Hepatocyte (in vitro differentiated cells): Measurements from ENCODE around the gene GTF3C2.
"Not testable (repeated sequence)": the region's sequence is repeated elsewhere in the genome, so short reads cannot be mapped to it uniquely, and the experiment has no call there.

Experiments used
- EZH2 ChIP-seq: fragments of 200-600 bp; sonication (generic); IDR thresholded peaks from 2 replicates; pipeline ENCODE4 v1.6.1; 2016; ENCODE audit warnings: antibody characterized with exemption, mild to moderate bottlenecking, borderline replicate concordance
- EZH2phosphoT487 ChIP-seq: fragments of 200-600 bp; sonication (generic); IDR thresholded peaks from one replicate; pipeline ENCODE4 v1.6.1; 2018; ENCODE audit warnings: antibody characterized with exemption, mild to moderate bottlenecking, low read depth, moderate library complexity; ENCODE audit not compliant: unreplicated experiment, severe bottlenecking
- TF ChIP-seq, protein P1 (sequence below): fragments of 200-600 bp; sonication (generic); IDR thresholded peaks from 2 replicates; pipeline ENCODE4 v1.5.1; 2016; ENCODE audit warnings: antibody characterized with exemption, mild to moderate bottlenecking; ENCODE audit not compliant: poor library complexity

DNA sequence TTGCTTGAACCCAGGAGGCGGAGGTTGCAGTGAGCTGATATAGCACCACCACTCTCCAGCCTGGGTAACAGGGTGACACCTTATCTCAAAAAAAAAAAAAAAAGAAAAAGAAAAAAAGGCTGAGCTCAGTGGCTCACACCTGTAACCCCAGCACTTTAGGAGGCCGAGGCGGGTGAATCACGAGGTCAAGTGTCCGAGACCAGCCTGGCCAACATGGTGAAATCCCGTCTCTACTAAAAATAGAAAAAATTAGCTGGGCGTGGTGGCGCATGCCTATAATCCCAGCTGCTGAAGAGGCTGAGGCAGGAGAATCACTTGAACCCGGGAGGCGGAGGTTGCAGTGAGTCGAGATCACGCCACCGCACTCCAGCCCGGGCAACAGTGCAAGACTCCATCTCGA, 36.7 kb downstream of the GTF3C2 start:
- TF ChIP-seq, protein P1, sequence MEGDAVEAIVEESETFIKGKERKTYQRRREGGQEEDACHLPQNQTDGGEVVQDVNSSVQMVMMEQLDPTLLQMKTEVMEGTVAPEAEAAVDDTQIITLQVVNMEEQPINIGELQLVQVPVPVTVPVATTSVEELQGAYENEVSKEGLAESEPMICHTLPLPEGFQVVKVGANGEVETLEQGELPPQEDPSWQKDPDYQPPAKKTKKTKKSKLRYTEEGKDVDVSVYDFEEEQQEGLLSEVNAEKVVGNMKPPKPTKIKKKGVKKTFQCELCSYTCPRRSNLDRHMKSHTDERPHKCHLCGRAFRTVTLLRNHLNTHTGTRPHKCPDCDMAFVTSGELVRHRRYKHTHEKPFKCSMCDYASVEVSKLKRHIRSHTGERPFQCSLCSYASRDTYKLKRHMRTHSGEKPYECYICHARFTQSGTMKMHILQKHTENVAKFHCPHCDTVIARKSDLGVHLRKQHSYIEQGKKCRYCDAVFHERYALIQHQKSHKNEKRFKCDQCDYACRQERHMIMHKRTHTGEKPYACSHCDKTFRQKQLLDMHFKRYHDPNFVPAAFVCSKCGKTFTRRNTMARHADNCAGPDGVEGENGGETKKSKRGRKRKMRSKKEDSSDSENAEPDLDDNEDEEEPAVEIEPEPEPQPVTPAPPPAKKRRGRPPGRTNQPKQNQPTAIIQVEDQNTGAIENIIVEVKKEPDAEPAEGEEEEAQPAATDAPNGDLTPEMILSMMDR = not testable (repeated sequence)
- TF ChIP-seq EZH2, EZH2phosphoT487: not testable (repeated sequence)
